ENCODE results near the gene TTLL4.
"Not testable (repeated sequence)": the region's sequence is repeated elsewhere in the genome, so short reads cannot be mapped to it uniquely, and the experiment has no call there.

Gene TTLL4

GRCh38 chr2:218687400-218688060 lies 23.1 kb upstream of the TTLL4 start:
- not testable (repeated sequence) for H3K27ac ChIP-seq (ENCODE audit: low read depth, low read length, poor library complexity, severe bottlenecking); H3K27me3 ChIP-seq (ENCODE audit: insufficient read depth, low read length); H3K4me1 ChIP-seq (ENCODE audit: insufficient read depth, low read length, severe bottlenecking); H2AFZ ChIP-seq (ENCODE audit: low read length); H4K20me1 ChIP-seq (ENCODE audit: insufficient read depth, low read length); H3K9me2 ChIP-seq (ENCODE audit: low read depth, low read length); H3K36me3 ChIP-seq (ENCODE audit: insufficient read depth, low read length); H3F3A ChIP-seq (ENCODE audit: insufficient read depth, low read length); H3K9me3 ChIP-seq (ENCODE audit: low read length); H3K79me2 ChIP-seq (ENCODE audit: insufficient read depth, low read length); H3K4me2 ChIP-seq (ENCODE audit: low read length); H3K9ac ChIP-seq (ENCODE audit: low read length); H3K4me3 ChIP-seq (ENCODE audit: low read depth, low read length, poor library complexity, severe bottlenecking)
- peak; percentile 61 for TF ChIP-seq CTCF (IDR thresholded peaks at IDR 0.05; ENCODE audit: low read length)

- no peak overlapping the region for H3K27ac ChIP-seq (ENCODE audit: low read depth, low read length, poor library complexity, severe bottlenecking)
- H3K27me3 ChIP-seq (ENCODE audit: insufficient read depth, low read length) = no peaks in the 10 kb centered on the region
- no peaks in the 10 kb centered on the region for H3F3A ChIP-seq (ENCODE audit: insufficient read depth, low read length)
- no peaks in the 10 kb centered on the region for H3K4me1 ChIP-seq (ENCODE audit: insufficient read depth, low read length, severe bottlenecking)
- H2AFZ ChIP-seq (ENCODE audit: low read length) = no peak overlapping the region
- TF ChIP-seq CTCF (IDR thresholded peaks at IDR 0.05; ENCODE audit: low read length) = no peak
- no peak for TF ChIP-seq EZH2 (IDR thresholded peaks at IDR 0.05; ENCODE audit: borderline replicate concordance, low read length)
- H3K4me2 ChIP-seq (ENCODE audit: low read length) = no peak overlapping the region
- H4K20me1 ChIP-seq (ENCODE audit: insufficient read depth, low read length) = no peaks in the 10 kb centered on the region
- no peak overlapping the region for H3K4me3 ChIP-seq (ENCODE audit: low read depth, low read length, poor library complexity, severe bottlenecking)
- peaks cover 4% of the 10 kb centered on the region; the same call in 1 of the 2 replicates for H3K36me3 ChIP-seq (ENCODE audit: insufficient read depth, low read length)
- H3K79me2 ChIP-seq (ENCODE audit: insufficient read depth, low read length) = no peaks in the 10 kb centered on the region
- H3K9me3 ChIP-seq (ENCODE audit: low read length) = no peaks in the 10 kb centered on the region
- H3K9me2 ChIP-seq (ENCODE audit: low read depth, low read length) = no peaks in the 10 kb centered on the region
- H3K9ac ChIP-seq (ENCODE audit: low read length) = no peak overlapping the region
Observed at GRCh38 chr2:218691234-218691633, 19.4 kb upstream of the TTLL4 start.

GRCh38 chr2:218694405-218695145 lies 16.1 kb upstream of the TTLL4 start:
- H3K36me3 ChIP-seq (ENCODE audit: insufficient read depth, low read length) = peaks cover 4% of the 10 kb centered on the region; the same call in 1 of the 2 replicates
- H3K4me2 ChIP-seq (ENCODE audit: low read length) = no peak overlapping the region
- H3K4me3 ChIP-seq (ENCODE audit: low read depth, low read length, poor library complexity, severe bottlenecking) = no peak overlapping the region
- no peak overlapping the region for H2AFZ ChIP-seq (ENCODE audit: low read length)
- H3K27ac ChIP-seq (ENCODE audit: low read depth, low read length, poor library complexity, severe bottlenecking) = no peak overlapping the region
- no peak overlapping the region for H3K9ac ChIP-seq (ENCODE audit: low read length)
- H3K9me2 ChIP-seq (ENCODE audit: low read depth, low read length) = no peaks in the 10 kb centered on the region
- TF ChIP-seq CTCF (IDR thresholded peaks at IDR 0.05; ENCODE audit: low read length) (no peak), EZH2 (IDR thresholded peaks at IDR 0.05; ENCODE audit: borderline replicate concordance, low read length) (no peak)
- no peaks in the 10 kb centered on the region for H3F3A ChIP-seq (ENCODE audit: insufficient read depth, low read length)
- H3K4me1 ChIP-seq (ENCODE audit: insufficient read depth, low read length, severe bottlenecking) = no peaks in the 10 kb centered on the region
- H3K27me3 ChIP-seq (ENCODE audit: insufficient read depth, low read length) = no peaks in the 10 kb centered on the region
- H3K79me2 ChIP-seq (ENCODE audit: insufficient read depth, low read length) = no peaks in the 10 kb centered on the region
- no peaks in the 10 kb centered on the region for H3K9me3 ChIP-seq (ENCODE audit: low read length)
- no peaks in the 10 kb centered on the region for H4K20me1 ChIP-seq (ENCODE audit: insufficient read depth, low read length)
